Mucosa of gallbladder (tissue), 1 donor: ENCODE measurements around the gene MAFG. TPM values are rescaled to one million over a fixed set of nuclear protein-coding genes. Genes with fewer than 3 reads are reported as not detected.

Source experiments
- DNase-seq: peaks from one replicate; pipeline ENCODE4 v3.0.0-alpha.2; 2020; ENCODE audit warnings: low spot score
- total RNA-seq: library from RNA; stranded (reverse); gene quantifications from one replicate; pipeline ENCODE4 v1.2.1, GENCODE V29; 2021
- donor health status: DM: no; HTN: no; CAD: no.

MAFG gene
- total RNA-seq, 1 donor from 2014 or later: 31.6 TPM

DNA sequence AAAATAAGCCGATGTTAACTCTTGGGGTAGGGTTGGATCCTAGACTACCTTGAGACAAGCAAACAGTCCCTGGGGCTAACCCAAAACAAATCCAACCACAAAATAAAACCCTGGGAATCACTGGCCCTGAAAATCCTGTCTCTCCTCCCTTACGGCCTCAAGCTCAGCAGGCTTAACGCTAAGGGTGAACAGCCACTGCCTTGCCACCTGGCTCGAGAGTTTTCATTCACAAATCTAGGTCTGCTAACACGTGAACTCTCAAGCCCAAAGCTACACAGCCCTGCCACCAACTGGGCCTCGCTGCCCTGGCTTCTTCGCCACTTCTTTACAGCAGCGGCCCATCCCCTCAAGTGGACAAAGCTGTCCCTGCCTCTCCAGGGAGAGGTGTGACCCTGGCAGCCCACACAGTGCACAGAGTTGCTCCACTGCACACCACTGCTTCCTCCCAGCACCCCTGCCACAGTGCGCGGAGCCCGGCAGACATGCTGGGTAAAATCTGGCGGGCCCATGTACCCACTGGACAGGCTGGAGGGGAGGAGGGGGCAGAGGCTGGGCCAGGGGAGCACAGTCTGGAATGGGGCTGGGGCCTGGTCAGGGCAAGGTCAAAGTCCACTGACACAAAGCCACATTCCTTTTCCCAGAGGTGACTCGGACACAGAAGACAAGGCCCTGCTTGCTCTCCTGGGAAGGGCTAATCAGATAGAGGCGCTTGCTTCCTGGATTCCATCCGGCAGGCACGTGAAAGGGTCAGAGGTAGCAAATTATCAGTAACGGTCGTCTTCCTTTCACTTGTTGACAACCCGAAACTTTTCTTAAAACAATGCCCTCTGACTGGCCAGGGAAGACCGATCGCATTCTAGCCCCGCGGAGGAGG is 17.3 kb downstream of the MAFG start:
- peak; percentile 57 for DNase-seq

GRCh38 chr17:81909231-81909630 is 18.3 kb downstream of the MAFG start:
- no peak for DNase-seq

- no peak for DNase-seq
These were observed 18.7 kb downstream of the MAFG start for GRCh38 chr17:81908793-81909192.

GRCh38 chr17:81907219-81908145 is 20.1 kb downstream of the MAFG start:
- no peak for DNase-seq

- DNase-seq: no peak
These were observed 20.9 kb downstream of the MAFG start for GRCh38 chr17:81906476-81907218.

DNA sequence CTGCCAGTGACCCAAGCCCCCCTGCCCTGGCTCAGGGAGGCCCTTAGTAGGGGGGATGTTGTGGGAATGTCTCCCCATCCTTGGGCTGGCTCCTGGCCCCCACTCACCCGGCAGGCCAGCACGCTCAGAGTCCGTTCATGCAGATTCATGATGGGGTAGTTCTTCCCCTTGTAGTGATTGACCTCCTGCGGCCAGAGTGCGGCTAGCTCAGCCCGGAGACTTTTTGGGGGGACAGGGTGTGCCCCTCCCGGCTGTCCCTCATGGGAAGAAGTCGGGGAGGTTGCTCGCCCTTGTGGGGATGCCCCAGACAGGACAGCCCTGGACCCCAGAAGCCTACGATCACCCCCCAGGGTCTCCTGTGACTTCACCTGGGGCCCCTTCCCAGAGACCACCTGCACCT is 21.5 kb downstream of the MAFG start:
- no peak for DNase-seq

DNA sequence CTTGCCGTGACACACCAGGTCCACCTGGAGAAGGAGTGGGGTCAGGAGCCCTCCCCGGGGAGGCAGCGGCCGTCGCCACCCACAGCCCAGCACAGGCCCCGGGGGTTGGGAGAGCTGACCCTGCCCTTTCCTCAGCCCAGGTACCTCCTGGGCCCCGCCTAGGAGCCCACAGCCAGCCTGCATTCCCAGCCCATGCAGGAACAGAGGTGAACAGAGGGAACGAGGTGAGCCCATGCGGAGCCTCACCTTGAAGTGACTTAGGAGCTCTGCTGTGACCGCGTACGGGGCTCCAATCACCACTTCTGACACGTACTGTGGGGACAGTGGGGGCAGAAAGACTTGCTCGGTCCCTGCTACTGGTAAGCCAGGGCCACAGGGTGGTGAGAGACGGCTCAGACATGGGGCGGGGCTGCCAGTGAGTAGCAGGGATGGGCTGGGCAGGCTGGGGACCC is 22.1 kb downstream of the MAFG start:
- no peak for DNase-seq

- no peak for DNase-seq
These were observed 22.7 kb downstream of the MAFG start for GRCh38 chr17:81904600-81905423.

- no peak for DNase-seq
These were observed 23.5 kb downstream of the MAFG start for GRCh38 chr17:81903896-81904599.

DNA sequence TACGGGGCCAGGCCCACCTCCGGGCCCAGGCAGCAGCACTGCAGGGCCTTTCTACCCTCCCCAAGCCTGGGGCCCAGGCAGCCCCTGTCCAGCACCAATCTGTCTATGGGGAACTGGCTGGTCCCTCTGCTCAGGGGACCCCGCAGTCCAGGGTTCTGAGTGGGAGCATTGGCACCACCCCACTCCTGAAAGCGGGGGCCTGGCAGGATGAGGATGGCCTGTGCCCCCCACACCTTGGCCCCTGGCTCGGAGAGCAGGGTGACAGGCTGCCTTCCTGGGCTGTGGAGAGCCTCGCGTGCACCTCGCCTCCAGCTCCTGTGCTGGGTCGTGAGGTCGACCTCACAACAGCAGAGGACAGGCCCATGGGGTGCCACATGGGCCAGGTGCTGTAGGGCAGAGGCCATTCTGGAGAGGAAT is 24.1 kb downstream of the MAFG start:
- no peak for DNase-seq

- no peak for DNase-seq
These were observed 24.7 kb downstream of the MAFG start for GRCh38 chr17:81902653-81903414.

DNA sequence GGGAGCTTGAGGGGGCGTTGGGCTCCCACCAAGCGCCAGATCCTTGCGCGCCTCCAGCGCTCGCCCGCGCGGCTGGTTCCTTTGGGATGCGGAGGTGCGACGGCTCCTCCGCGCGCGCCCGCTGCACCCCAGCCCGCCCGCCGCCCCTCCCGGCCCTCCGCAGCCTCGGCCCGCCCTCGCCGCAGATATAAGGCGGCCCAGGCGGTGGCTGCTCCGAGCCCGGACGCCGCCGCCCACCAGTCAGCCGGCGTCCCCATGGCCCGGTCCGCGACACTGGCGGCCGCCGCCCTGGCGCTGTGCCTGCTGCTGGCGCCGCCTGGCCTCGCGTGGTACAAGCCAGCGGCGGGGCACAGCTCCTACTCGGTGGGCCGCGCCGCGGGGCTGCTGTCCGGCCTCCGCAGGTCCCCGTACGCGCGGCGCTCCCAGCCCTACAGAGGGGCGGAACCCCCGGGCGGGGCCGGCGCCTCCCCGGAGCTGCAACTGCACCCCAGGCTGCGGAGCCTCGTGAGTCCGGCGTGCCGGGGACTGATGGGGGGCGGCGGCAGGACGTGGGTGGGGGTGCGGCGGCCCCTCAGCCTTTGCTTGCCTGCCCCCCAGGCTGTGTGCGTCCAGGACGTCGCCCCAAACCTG is 25.4 kb downstream of the MAFG start, which contains the start of gene NPB:
TSS of gene NPB (plus strand) at position 216 of the 630 bp plus-strand sequence. CDS start at position 256, 40 bp downstream.
- no peak for DNase-seq

DNA sequence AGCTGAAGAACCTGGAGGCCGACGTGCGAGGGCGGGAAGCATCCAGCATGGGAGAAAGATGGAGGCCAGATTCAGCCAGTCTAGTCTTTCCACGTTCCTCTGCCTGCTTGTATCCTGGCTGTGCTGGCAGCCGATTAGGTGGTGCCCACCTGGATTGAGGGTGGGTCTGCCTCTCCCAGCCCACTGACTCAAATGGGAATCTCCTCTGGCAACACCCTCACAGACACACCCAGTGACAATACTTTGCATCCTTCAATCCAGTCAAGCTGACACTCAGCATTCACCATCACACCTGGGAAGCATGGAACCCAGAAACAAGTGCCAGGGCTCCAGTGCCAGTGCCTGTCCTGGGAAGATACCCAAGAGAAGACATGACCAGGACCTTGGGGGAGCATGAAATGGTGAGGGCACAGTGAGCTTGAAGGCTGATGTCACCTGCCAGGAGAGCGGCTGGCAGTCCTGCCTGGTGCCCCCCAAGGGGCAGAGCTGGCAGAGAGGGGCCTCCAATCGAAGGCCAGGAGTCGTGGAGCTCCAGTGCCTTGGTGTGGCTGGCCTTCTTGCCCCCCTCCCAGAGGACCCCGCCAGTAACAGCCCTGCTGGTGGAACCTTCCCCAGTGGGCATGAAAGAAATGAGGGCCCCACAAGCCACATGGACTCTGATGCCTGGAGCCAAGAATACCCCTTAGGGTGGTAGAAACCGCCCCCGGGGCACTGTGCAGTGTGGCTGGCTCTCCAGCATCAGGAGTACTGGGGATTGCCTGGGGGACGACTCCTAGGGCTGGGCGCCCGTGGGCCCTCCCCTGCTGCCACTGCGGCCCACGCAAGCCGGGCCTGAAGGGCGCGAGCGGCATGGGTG is 26.1 kb downstream of the MAFG start:
- no peak for DNase-seq

DNA sequence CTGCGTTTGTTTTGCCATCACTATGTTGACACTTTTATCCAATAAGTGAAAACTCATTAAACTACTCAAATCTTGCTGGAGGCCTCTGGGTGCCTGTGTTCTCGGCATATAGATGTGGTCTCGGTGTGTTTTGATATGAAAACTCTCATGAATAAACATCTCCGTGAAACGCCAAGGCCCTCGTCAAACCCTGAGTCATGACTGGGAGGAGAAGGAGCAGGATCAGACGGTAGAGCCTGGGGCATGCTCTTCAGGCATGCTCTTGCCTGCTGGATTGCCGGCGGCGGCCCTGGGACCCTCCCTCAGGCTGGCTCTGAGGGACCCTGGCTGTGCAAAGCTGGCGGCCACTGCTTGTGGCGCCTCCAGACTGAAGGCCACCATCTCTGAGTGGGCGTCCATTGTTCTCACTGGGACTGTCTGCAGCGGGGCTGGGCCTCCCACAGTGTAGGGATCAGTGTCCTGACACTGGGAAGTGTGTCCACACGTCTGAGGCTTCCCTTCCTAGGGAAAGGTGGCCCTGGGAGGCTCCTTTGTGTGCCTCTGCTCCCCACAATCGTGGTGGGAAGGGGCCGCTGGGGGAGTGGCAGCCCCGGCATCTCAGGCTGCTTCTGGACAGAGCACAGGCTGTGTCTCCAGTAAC is 27.2 kb downstream of the MAFG start:
- DNase-seq: no peak

GRCh38 chr17:81899514-81900166 is 27.9 kb downstream of the MAFG start:
- DNase-seq: no peak

- DNase-seq: no peak
These were observed 28.6 kb downstream of the MAFG start for GRCh38 chr17:81898885-81899284.
